Fibroblast of the aortic adventitia (primary cell): ENCODE results near the gene C9orf152. TPM values are rescaled to one million over a fixed set of nuclear protein-coding genes. Genes with fewer than 3 reads are reported as not detected.
A peak's percentile ranks its signal among the peaks of the same experiment; 100 is the strongest.

Source experiments
- DNase-seq: peaks from one replicate; pipeline ENCODE4 v3.0.0-alpha.2; 2010; ENCODE audit warnings: low read depth
- H3K4me3 ChIP-seq: 2 replicates; pipeline ENCODE4 v1.5.1; 2011; ENCODE audit warnings: low read depth, mild to moderate bottlenecking, control low read depth, low read length, moderate library complexity
- CTCF ChIP-seq: IDR thresholded peaks from 2 replicates; pipeline ENCODE4 v1.5.1; 2011; ENCODE audit warnings: mild to moderate bottlenecking, low read length, control low read depth, inconsistent platforms; ENCODE audit not compliant: insufficient read depth
- total RNA-seq: library from RNA; depleted of rRNA; stranded (reverse); fragments of >200 nt; gene quantifications from 2 replicates; pipeline ENCODE4 v1.2.3, GENCODE V29; 2012; ENCODE audit warnings: low replicate concordance

Gene C9orf152
- total RNA-seq, 1 donor, result not detected

- DNase-seq, result peak; percentile 88
- TF ChIP-seq CTCF, result peak; percentile 77
These were observed 24.5 kb downstream of the C9orf152 start for GRCh38 chr9:110183208-110184145.

GRCh38 chr9:110180511-110181434 lies 27.2 kb downstream of the C9orf152 start:
- TF ChIP-seq CTCF, result no peak
- H3K4me3 ChIP-seq, result no peak overlapping the region
- peak; percentile 90 for DNase-seq

More at GRCh38 chr9:110183208-110184145, 24.5 kb downstream of the C9orf152 start:
- H3K4me3 ChIP-seq, result no peak overlapping the region

DNA sequence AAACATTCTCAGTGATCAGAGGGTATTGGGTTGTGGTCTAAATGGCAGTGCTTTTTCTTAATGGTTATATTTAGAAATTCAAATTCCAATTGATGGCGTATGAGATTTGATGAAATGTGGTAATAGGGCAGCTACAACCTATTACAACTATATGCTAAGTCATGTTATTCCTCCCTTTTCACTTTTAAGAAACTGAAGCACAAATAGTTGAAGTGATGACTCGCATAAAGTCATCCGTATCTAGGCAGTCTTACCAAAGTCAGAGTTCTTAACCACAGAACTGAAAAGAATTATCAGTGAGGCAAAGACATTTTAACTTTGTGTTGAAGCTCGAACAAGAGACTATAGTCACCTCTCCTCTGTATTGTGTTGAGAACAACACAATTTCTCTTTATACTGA lies 28.2 kb downstream of the C9orf152 start:
- DNase-seq, result peak; percentile 74
- no peak for TF ChIP-seq CTCF
- no peak overlapping the region for H3K4me3 ChIP-seq

DNA sequence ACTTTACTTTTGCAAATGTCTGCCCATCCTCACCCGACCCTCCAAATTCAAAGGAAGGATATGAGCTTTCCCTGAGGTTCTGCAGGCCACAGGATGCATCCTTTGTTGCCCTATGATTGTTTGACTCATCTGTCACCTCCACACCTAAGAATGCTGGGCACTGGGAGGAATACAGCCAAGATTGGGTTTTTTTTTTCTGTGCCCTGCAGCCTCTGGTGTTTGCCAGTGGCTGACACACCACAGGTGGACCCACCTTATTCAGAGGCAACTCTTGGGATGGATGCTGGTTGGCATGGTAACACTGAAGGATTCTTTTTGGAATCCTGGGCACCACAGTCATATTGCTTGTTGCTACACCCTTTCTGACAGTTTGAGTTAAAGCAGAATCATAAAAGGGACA lies 29.7 kb downstream of the C9orf152 start:
- H3K4me3 ChIP-seq, result no peak overlapping the region
- no peak for DNase-seq
- no peak for TF ChIP-seq CTCF

DNA sequence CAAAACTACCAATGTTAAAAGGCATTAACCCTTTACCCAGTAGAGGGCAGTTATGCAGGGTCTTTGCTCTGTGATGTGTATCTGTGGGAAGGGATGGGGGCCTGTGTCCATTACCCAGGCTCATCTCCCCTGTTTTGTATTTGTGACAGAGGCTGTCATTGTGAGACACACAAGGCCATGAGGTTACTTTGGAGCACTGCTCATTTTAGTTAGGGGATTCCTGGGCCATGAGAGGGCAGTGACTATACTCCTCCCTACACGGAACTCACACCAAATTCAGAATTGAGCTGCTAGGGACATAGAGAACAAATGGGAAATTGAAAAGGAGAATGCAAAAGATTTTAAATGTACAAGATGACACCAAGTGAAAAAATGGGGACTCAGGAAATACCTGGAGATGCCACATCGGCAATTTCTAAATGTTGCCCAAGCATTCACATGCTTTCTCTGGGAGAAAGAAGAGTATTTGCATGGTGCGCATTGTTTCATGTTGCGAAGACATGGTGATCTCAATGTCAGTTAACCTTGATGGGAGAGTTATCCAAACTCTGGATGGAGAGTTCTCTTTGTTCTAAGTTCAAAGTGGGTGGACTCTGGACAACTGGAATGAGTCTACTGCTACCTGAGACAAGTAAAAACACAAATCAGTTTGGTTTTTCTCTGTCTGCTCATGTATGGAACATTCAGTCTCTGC lies 32.5 kb downstream of the C9orf152 start:
- H3K4me3 ChIP-seq, result no peak overlapping the region
- no peak for TF ChIP-seq CTCF
- DNase-seq, result no peak

DNA sequence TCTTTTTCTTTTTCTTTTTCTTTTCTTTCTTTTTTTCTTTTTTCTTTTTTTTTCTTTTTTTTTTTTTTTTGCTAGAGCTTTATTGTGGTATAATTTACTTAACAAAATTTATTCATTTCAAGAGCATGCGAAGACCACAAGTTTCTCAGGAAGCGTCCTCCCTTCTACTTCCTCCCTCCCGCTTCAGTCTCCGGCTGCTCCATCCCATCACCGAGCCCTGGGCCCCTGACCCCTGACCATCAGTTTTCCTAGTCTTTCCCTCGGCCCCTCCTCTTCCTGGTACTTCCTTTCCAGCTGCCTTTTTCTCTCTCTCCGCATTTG lies 34.7 kb downstream of the C9orf152 start:
- no peak for DNase-seq
- TF ChIP-seq CTCF, result no peak
- H3K4me3 ChIP-seq, result no peak overlapping the region
